ENCODE measurements around the gene HOXA3.
A peak's percentile ranks its signal among the peaks of the same experiment; 100 is the strongest.

GRCh38 chr7:27183682-27184336, 31.4 kb upstream of the HOXA3 start:
- TF ChIP-seq, protein P1, sequence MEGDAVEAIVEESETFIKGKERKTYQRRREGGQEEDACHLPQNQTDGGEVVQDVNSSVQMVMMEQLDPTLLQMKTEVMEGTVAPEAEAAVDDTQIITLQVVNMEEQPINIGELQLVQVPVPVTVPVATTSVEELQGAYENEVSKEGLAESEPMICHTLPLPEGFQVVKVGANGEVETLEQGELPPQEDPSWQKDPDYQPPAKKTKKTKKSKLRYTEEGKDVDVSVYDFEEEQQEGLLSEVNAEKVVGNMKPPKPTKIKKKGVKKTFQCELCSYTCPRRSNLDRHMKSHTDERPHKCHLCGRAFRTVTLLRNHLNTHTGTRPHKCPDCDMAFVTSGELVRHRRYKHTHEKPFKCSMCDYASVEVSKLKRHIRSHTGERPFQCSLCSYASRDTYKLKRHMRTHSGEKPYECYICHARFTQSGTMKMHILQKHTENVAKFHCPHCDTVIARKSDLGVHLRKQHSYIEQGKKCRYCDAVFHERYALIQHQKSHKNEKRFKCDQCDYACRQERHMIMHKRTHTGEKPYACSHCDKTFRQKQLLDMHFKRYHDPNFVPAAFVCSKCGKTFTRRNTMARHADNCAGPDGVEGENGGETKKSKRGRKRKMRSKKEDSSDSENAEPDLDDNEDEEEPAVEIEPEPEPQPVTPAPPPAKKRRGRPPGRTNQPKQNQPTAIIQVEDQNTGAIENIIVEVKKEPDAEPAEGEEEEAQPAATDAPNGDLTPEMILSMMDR (optimal IDR thresholded peaks at IDR 0.05 in 1 of 3, IDR thresholded peaks at IDR 0.05 in 1 of 3, conservative IDR thresholded peaks at IDR 0.05 in 1 of 3; ENCODE audit: extremely low read depth in 1 of 3, insufficient read depth in 2 of 3, low read length in 3 of 3): no peak
- peak; percentile 62 for TF ChIP-seq EZH2 (IDR thresholded peaks at IDR 0.05; ENCODE audit: low read length)

Measured in keratinocyte (primary cell).